ENCODE measurements around the gene NSRP1.

DNA sequence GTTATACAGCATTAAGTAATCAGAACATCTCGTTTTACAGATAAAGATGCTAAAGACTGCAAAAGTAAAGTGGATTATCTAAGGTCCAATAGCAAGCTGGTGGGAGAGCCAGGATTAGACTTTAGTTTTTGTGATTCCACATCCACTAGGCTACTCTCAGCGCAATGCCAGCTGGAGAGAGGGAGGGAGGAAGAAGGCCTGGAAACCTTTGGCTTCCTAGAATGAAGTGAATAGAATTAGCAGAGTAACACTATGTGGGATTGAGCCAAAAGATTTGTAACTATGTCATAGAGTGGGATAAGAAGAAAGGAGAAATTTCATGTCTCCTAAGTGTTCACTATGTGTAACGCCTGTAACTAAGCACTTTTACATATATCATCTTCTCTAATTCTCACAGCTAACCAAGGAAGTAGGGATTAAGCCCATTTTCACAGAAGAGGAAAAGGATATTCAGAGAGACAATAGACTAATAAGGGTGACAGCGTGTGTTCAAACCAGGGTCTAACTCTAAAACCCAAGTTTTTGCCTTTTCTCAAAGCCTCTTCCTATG, 25.4 kb upstream of the NSRP1 start:
- TF ChIP-seq SP1 (IDR thresholded peaks at IDR 0.05) (no peak), FOXM1 (IDR thresholded peaks at IDR 0.05; ENCODE audit: borderline replicate concordance) (no peak), FOXK2 (IDR thresholded peaks at IDR 0.05) (no peak)

Measured in HEK293T (cell line).